Activated naive CD8-positive, alpha-beta T cell treated with anti-CD3 and anti-CD28 coated beads, Interleukin-2, amount 10 ng/mL, durations not matched to agents 7 days and 5 days (primary cell): ENCODE results near the gene CCDC63. TPM values are rescaled to one million over a fixed set of nuclear protein-coding genes. Genes with fewer than 3 reads are reported as not detected.
"Not testable (repeated sequence)": the region's sequence is repeated elsewhere in the genome, so short reads cannot be mapped to it uniquely, and the experiment has no call there.

Experiments
- ATAC-seq: fragments of 150-1000 bp; cut with Tn5 transposase; one replicate; pipeline ENCODE4 v1.10.0; 2021; ENCODE audit warnings: low read depth, moderate library complexity
- POLR2A ChIA-PET: fragments of 350-600 bp; sonication (Branson Sonifier 250); formaldehyde crosslinking; loops from one replicate; lab custom pipeline; 2021; ENCODE audit warnings: antibody characterized with exemption; lab: Charles Lee
- DNase-seq: peaks from one replicate; pipeline ENCODE4 v3.0.0; 2021
- H3K27ac Mint-ChIP-seq: one replicate; pipeline ENCODE4 v1.8.0; 2022; ENCODE audit warnings: mild to moderate bottlenecking, mixed read lengths
- H3K27me3 Mint-ChIP-seq: one replicate; pipeline ENCODE4 v1.8.0; 2022; ENCODE audit warnings: mild to moderate bottlenecking, moderate library complexity, mixed read lengths
- H3K36me3 Mint-ChIP-seq: one replicate; pipeline ENCODE4 v1.8.0; 2021; ENCODE audit warnings: mild to moderate bottlenecking, mixed read lengths
- H3K4me1 Mint-ChIP-seq: one replicate; pipeline ENCODE4 v1.8.0; 2021; ENCODE audit warnings: mixed read lengths
- H3K4me3 Mint-ChIP-seq: one replicate; pipeline ENCODE4 v1.8.0; 2022; ENCODE audit warnings: mild to moderate bottlenecking, moderate library complexity, mixed read lengths
- H3K9me3 Mint-ChIP-seq: one replicate; pipeline ENCODE4 v1.8.0; 2021; ENCODE audit warnings: mixed read lengths
- total RNA-seq, 2 experiments: library from RNA; stranded (reverse); gene quantifications; one replicate each; pipeline ENCODE4 v1.2.3, GENCODE V29; 2021

Gene CCDC63
- total RNA-seq, 2 experiments from 2014 or later = not detected

- no peak overlapping the region for H3K4me3 Mint-ChIP-seq
- POLR2A ChIA-PET = no interaction called here
- H3K4me1 Mint-ChIP-seq = peaks cover 6% of the 10 kb centered on the region
- H3K27ac Mint-ChIP-seq = no peak overlapping the region
- H3K36me3 Mint-ChIP-seq = no peaks in the 10 kb centered on the region
- peaks cover 23% of the 10 kb centered on the region for H3K27me3 Mint-ChIP-seq
- ATAC-seq = no peak
- H3K9me3 Mint-ChIP-seq = no peaks in the 10 kb centered on the region
- DNase-seq = no peak
These were observed 93.5 kb downstream of the CCDC63 start for GRCh38 chr12:110940296-110940695.

DNA sequence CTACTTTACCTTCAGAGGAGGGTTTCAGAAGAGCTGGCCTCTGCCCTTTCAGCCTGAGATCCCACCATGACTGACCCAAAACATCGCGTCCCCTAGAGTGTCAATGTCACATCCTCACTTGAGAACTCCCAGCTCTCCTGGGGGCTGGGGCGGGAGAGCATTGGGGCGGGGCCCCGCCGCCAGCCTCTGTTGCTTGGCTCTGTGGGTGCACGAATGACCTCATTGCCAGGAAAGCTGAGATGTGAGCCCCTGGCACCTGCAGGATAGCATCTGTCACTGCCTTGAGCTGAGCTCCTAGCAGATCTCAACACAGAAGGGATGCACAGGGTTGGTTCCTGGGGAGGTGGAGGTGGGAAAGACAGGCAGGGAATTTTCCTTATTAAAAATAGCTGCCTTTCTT is 94.1 kb downstream of the CCDC63 start:
- Mint-ChIP-seq H3K27ac (no peak overlapping the region), H3K9me3 (no peaks in the 10 kb centered on the region), H3K27me3 (peaks cover 19% of the 10 kb centered on the region), H3K4me3 (no peak overlapping the region), H3K4me1 (peaks cover 6% of the 10 kb centered on the region), H3K36me3 (no peaks in the 10 kb centered on the region)
- ATAC-seq = no peak
- POLR2A ChIA-PET = no interaction called here
- no peak for DNase-seq

- peaks cover 17% of the 10 kb centered on the region for H3K27me3 Mint-ChIP-seq
- H3K9me3 Mint-ChIP-seq = peaks cover 2% of the 10 kb centered on the region
- H3K36me3 Mint-ChIP-seq = no peaks in the 10 kb centered on the region
- H3K4me1 Mint-ChIP-seq = peaks cover 6% of the 10 kb centered on the region
- no peak overlapping the region for H3K4me3 Mint-ChIP-seq
- ATAC-seq = no peak
- POLR2A ChIA-PET = interaction anchor here (0.7 kb wide), 1 partner anchor 226 kb away, joined by 3 read pairs; no protein-coding TSS in a partner anchor
- no peak overlapping the region for H3K27ac Mint-ChIP-seq
- DNase-seq = no peak
These were observed 94.6 kb downstream of the CCDC63 start for GRCh38 chr12:110941391-110941790.

- no peaks in the 10 kb centered on the region for H3K36me3 Mint-ChIP-seq
- H3K4me3 Mint-ChIP-seq = no peak overlapping the region
- no peak overlapping the region for H3K27ac Mint-ChIP-seq
- POLR2A ChIA-PET = no interaction called here
- no peaks in the 10 kb centered on the region for H3K4me1 Mint-ChIP-seq
- DNase-seq (no peak), ATAC-seq (no peak)
- peaks cover 8% of the 10 kb centered on the region for H3K27me3 Mint-ChIP-seq
- H3K9me3 Mint-ChIP-seq = peaks cover 3% of the 10 kb centered on the region
These were observed 96.6 kb downstream of the CCDC63 start for GRCh38 chr12:110943373-110943772.

- Mint-ChIP-seq H3K36me3 (no peaks in the 10 kb centered on the region), H3K9me3 (peaks cover 3% of the 10 kb centered on the region), H3K27ac (no peak overlapping the region), H3K27me3 (peaks cover 15% of the 10 kb centered on the region), H3K4me3 (no peak overlapping the region), H3K4me1 (no peaks in the 10 kb centered on the region)
- no peak for DNase-seq
- POLR2A ChIA-PET = no interaction called here
- ATAC-seq = no peak
These were observed 101.3 kb downstream of the CCDC63 start for GRCh38 chr12:110948041-110948440.

GRCh38 chr12:110950466-110950865 is 103.7 kb downstream of the CCDC63 start:
- DNase-seq, H3K4me3 Mint-ChIP-seq, H3K27ac Mint-ChIP-seq, ATAC-seq, H3K36me3 Mint-ChIP-seq, POLR2A ChIA-PET, H3K4me1 Mint-ChIP-seq, H3K9me3 Mint-ChIP-seq: not testable (repeated sequence)
- peaks cover 17% of the 10 kb centered on the region for H3K27me3 Mint-ChIP-seq

DNA sequence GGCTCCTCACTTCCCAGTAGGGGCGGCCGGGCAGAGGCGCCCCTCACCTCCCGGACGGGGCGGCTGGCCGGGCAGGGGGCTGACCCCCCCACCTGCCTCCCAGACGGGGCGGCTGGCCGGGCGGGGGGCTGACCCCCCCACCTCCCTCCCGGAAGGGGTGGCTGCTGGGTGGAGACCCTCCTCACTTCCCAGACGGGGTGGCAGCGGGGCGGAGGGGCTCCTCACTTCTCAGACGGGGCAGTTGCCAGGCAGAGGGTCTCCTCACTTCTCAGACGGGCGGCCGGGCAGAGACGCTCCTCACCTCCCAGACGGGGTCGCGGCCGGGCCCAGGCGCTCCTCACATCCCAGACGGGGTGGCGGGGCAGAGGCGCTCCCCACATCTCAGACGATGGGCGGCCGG is 104.1 kb downstream of the CCDC63 start:
- H3K4me1 Mint-ChIP-seq, DNase-seq, H3K9me3 Mint-ChIP-seq, ATAC-seq, H3K4me3 Mint-ChIP-seq, H3K27ac Mint-ChIP-seq, H3K36me3 Mint-ChIP-seq, POLR2A ChIA-PET: not testable (repeated sequence)
- peaks cover 17% of the 10 kb centered on the region for H3K27me3 Mint-ChIP-seq

Other genes with a start within 250 kb of the CCDC63 start
- 10 to 100 TPM; 10.1 to 10.3 TPM for gene TCTN1, start 232.9 kb upstream of the CCDC63 start, total RNA-seq
- 10 to 100 TPM; 20.3 to 21.0 TPM for gene HVCN1, start 157.9 kb upstream of the CCDC63 start, total RNA-seq
- gene PPP1CC, start 104.1 kb upstream of the CCDC63 start, total RNA-seq = 100 to 1,000 TPM; 156 to 160 TPM
- not detected for gene MYL2, start 73.6 kb downstream of the CCDC63 start, total RNA-seq
- gene CUX2, start 187.2 kb downstream of the CCDC63 start, total RNA-seq = 1 to 10 TPM; 1.1 to 1.3 TPM